GM21619 (cell line): ENCODE measurements around the gene CEP89.
"Not testable (repeated sequence)": the region's sequence is repeated elsewhere in the genome, so short reads cannot be mapped to it uniquely, and the experiment has no call there.

Experiments
- ATAC-seq: cut with Tn5 transposase; IDR thresholded peaks from one replicate; pipeline ENCODE4 v1.9.1; 2021; ENCODE audit not compliant: unreplicated experiment

The CEP89 gene

GRCh38 chr19:32848035-32848434, 123.7 kb downstream of the CEP89 start:
- not testable (repeated sequence) for ATAC-seq

GRCh38 chr19:32843716-32844245, 128.0 kb downstream of the CEP89 start:
- ATAC-seq: no peak

- ATAC-seq: no peak
Measured at GRCh38 chr19:32842061-32842460, 129.7 kb downstream of the CEP89 start.

DNA sequence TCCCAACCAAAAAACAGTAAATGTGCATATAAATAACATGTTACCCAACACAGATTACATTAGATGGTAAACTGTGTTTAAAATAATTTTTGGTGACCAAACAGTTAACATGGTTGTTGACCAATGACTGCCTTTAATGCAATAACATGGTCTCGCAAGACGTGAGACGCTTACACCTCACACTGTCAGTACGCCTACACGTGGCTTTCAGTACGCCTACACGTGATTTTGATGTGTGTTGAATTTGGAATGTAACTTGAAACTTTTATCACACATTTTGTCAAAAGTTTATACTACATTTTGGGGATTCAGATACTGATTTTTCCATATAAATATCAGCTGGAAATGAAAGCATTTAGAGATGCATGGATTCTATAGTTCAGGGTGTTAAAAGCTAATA, 134.2 kb downstream of the CEP89 start:
- ATAC-seq: no peak

DNA sequence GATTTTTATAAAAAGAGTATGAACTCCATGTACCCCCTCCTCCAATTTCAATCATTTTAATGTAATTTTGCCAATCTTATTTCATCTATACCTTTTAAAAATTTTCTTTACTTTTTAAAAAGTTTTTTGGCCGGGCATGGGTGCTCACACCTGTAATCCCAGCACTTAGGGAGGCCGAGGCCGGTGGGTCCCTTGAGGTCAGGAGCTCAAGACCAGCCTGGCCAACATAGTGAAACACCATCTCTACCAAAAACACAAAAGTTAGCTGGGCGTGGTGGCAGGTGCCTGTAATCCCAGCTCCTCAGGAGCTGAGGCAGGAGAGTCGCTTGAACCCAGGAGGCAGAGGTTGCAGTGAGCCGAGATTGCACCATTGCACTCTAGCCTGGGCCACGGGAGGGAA, 138.4 kb downstream of the CEP89 start:
- not testable (repeated sequence) for ATAC-seq

DNA sequence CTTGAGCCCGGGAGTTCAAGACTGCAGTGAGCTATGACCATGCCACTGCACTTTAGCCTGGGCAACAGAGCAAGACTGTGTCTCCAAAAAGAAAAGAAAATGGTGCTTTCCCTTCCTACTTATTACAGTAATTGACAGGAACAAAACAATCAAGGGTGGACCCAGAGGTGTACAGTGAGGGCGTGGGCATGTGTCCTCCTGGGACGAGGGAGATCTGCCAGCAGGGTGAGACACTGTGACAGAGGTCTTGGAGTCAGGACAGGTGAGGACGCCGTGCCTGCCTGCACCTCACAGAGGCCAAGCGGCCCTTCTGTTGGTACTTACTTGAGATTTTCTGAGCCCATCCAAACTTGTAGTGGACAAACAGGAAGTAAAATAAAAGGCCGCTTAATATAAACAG, 138.9 kb downstream of the CEP89 start:
- not testable (repeated sequence) for ATAC-seq

DNA sequence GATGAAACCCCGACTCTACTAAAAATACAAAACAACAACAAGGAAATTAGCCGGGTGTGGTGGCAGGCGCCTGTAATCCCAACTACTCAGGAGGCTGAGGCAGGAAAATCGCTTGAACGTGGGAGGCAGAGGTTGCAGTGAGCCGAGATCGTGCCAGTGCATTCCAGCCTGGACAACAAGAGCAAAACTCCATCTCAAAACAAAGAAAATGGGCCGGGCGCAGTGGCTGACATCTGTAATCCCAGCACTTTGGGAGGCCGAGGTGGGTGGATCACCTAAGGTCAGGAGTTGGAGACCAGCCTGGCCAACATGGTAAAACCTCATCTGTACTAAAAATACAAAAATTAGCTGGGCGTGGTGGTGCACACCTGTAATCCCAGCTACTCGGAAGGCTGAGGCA, 139.7 kb downstream of the CEP89 start:
- not testable (repeated sequence) for ATAC-seq

DNA sequence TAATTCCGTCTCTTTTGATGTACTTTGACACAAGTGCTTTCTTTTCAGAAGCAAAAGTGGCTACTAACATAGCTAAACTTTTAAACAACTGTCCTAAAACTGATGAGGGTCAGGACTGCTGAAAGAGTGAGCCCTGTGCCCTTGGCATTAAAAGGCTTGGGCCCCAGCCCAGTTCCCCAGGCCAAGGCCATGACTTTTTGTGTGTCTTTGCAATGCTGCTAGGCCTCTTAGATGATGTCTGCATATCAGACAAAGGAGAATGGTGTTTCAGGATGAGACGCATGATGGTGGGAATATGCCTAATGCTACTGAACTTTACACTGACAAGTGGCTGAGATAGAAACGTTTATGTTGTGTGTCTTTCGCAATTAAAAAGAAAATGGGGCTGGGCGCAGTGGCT, 140.1 kb downstream of the CEP89 start:
- ATAC-seq: no peak

- no peak for ATAC-seq
Measured at GRCh38 chr19:32830231-32831014, 141.3 kb downstream of the CEP89 start.

GRCh38 chr19:32829345-32829896, 142.3 kb downstream of the CEP89 start:
- ATAC-seq: no peak

GRCh38 chr19:32828643-32829344, 143.0 kb downstream of the CEP89 start:
- no peak for ATAC-seq

DNA sequence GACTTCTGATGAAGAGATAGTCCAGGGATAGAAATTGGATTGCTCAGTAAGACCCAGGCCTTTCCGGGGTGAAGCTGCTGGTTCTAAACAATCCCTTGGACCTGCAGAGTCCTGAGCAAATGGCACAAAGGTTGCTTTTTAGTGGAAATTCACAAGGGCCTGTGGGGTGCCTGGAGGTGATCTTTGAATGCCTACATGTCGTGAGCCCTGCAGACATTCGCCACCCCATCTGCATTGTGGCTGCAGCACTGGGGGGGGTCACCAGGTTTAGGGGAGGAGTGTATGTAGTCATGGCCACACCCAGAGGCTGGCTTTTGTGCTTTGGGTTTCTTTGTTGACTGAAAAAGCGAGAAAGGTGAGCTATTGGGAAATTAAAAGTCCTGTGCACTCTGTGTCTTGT, 143.6 kb downstream of the CEP89 start:
- ATAC-seq: no peak
